ENCODE data around the gene HSPB8.

HSPB8 gene

GRCh38 chr12:119178544-119179334 is at the start of gene HSPB8:
Gene HSPB8, plus strand, starts transcription at chr12:119178931. Its CDS starts 382 bp downstream, at chr12:119179313.
- no peak for TF ChIP-seq CTCF (IDR thresholded peaks at IDR 0.05; ENCODE audit: low read length)
- no peak for TF ChIP-seq EZH2 (IDR thresholded peaks at IDR 0.05; ENCODE audit: borderline replicate concordance, low read length)
- Histone ChIP-seq H3K4me3 (ENCODE audit: low read depth, low read length, poor library complexity, severe bottlenecking) (no peak within 1 kb of the TSS), H4K20me1 (ENCODE audit: insufficient read depth, low read length) (no peaks in the 10 kb centered on the region), H3K9me2 (ENCODE audit: low read depth, low read length) (no peaks in the 10 kb centered on the region), H3K27ac (ENCODE audit: low read depth, low read length, poor library complexity, severe bottlenecking) (no peak within 1 kb of the TSS), H3K9me3 (ENCODE audit: low read length) (no peaks in the 10 kb centered on the region), H3K36me3 (ENCODE audit: insufficient read depth, low read length) (no peaks in the 10 kb centered on the region), H3K4me1 (ENCODE audit: insufficient read depth, low read length, severe bottlenecking) (no peaks in the 10 kb centered on the region), H3K79me2 (ENCODE audit: insufficient read depth, low read length) (no peaks in the 10 kb centered on the region), H2AFZ (ENCODE audit: low read length) (no peak within 1 kb of the TSS), H3K4me2 (ENCODE audit: low read length) (no peak within 1 kb of the TSS), H3K9ac (ENCODE audit: low read length) (no peak within 1 kb of the TSS), H3K27me3 (ENCODE audit: insufficient read depth, low read length) (no peaks in the 10 kb centered on the region), H3F3A (ENCODE audit: insufficient read depth, low read length) (no peaks in the 10 kb centered on the region)

GRCh38 chr12:119129827-119130434 is 48.8 kb upstream of the HSPB8 start:
- H3K4me3 ChIP-seq (ENCODE audit: low read depth, low read length, poor library complexity, severe bottlenecking) = no peak overlapping the region
- no peaks in the 10 kb centered on the region for H4K20me1 ChIP-seq (ENCODE audit: insufficient read depth, low read length)
- H3K27me3 ChIP-seq (ENCODE audit: insufficient read depth, low read length) = no peaks in the 10 kb centered on the region
- no peaks in the 10 kb centered on the region for H3K9me2 ChIP-seq (ENCODE audit: low read depth, low read length)
- no peak overlapping the region for H2AFZ ChIP-seq (ENCODE audit: low read length)
- H3K4me1 ChIP-seq (ENCODE audit: insufficient read depth, low read length, severe bottlenecking) = no peaks in the 10 kb centered on the region
- H3K4me2 ChIP-seq (ENCODE audit: low read length) = no peak overlapping the region
- H3F3A ChIP-seq (ENCODE audit: insufficient read depth, low read length) = no peaks in the 10 kb centered on the region
- H3K79me2 ChIP-seq (ENCODE audit: insufficient read depth, low read length) = no peaks in the 10 kb centered on the region
- no peaks in the 10 kb centered on the region for H3K9me3 ChIP-seq (ENCODE audit: low read length)
- H3K9ac ChIP-seq (ENCODE audit: low read length) = no peak overlapping the region
- TF ChIP-seq CTCF (IDR thresholded peaks at IDR 0.05; ENCODE audit: low read length) (no peak), EZH2 (IDR thresholded peaks at IDR 0.05; ENCODE audit: borderline replicate concordance, low read length) (no peak)
- H3K36me3 ChIP-seq (ENCODE audit: insufficient read depth, low read length) = no peaks in the 10 kb centered on the region
- no peak overlapping the region for H3K27ac ChIP-seq (ENCODE audit: low read depth, low read length, poor library complexity, severe bottlenecking)

- H3F3A ChIP-seq (ENCODE audit: insufficient read depth, low read length) = no peaks in the 10 kb centered on the region
- no peaks in the 10 kb centered on the region for H3K9me2 ChIP-seq (ENCODE audit: low read depth, low read length)
- H4K20me1 ChIP-seq (ENCODE audit: insufficient read depth, low read length) = no peaks in the 10 kb centered on the region
- H2AFZ ChIP-seq (ENCODE audit: low read length) = no peak overlapping the region
- no peaks in the 10 kb centered on the region for H3K79me2 ChIP-seq (ENCODE audit: insufficient read depth, low read length)
- no peaks in the 10 kb centered on the region for H3K4me1 ChIP-seq (ENCODE audit: insufficient read depth, low read length, severe bottlenecking)
- H3K9me3 ChIP-seq (ENCODE audit: low read length) = no peaks in the 10 kb centered on the region
- H3K27ac ChIP-seq (ENCODE audit: low read depth, low read length, poor library complexity, severe bottlenecking) = no peak overlapping the region
- no peak overlapping the region for H3K9ac ChIP-seq (ENCODE audit: low read length)
- no peaks in the 10 kb centered on the region for H3K36me3 ChIP-seq (ENCODE audit: insufficient read depth, low read length)
- H3K4me3 ChIP-seq (ENCODE audit: low read depth, low read length, poor library complexity, severe bottlenecking) = no peak overlapping the region
- H3K27me3 ChIP-seq (ENCODE audit: insufficient read depth, low read length) = no peaks in the 10 kb centered on the region
- TF ChIP-seq EZH2 (IDR thresholded peaks at IDR 0.05; ENCODE audit: borderline replicate concordance, low read length) (no peak), CTCF (IDR thresholded peaks at IDR 0.05; ENCODE audit: low read length) (no peak)
- no peak overlapping the region for H3K4me2 ChIP-seq (ENCODE audit: low read length)
These were observed 48.2 kb upstream of the HSPB8 start for GRCh38 chr12:119130523-119130922.
